H54 (cell line): Measurements from ENCODE around the gene METTL5.
"Not testable (repeated sequence)": the region's sequence is repeated elsewhere in the genome, so short reads cannot be mapped to it uniquely, and the experiment has no call there.

Experiments
- DNase-seq: peaks from one replicate; pipeline ENCODE4 v3.0.0; 2011; ENCODE audit warnings: low spot score, mixed read lengths; ENCODE audit not compliant: insufficient read length
- FAIRE-seq: peaks from 3 replicates; lab custom pipeline; 2011; peaks lifted over from hg19 to GRCh38; lab: Jason Lieb, UNC
- POLR2A ChIP-seq: IDR thresholded peaks from 2 replicates; pipeline ENCODE4 v1.6.1; 2011; ENCODE audit warnings: low read depth, mild to moderate bottlenecking, low read length

METTL5 gene

DNA sequence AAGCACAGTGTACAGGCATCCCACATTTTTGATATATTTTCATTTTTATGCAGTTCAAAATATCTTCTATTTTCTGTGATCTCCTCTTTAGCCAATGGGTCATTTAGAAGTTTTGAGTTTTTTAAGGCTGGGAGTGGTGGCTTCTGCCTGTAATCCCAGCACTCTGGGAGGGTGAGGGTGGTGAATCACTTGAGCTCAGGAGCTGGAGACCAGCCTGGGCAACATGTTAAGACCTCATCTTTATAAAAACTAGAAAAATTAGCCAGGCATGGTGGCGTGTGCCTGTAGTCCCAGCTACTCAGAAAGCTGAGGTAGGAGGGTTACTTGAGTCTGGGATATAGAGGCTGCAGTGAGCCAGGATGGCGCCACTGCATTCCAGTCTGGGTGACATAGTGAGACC lies 20.3 kb upstream of the METTL5 start:
- no peak for DNase-seq
- TF ChIP-seq POLR2A, result no peak
- FAIRE-seq, result no peak

DNA sequence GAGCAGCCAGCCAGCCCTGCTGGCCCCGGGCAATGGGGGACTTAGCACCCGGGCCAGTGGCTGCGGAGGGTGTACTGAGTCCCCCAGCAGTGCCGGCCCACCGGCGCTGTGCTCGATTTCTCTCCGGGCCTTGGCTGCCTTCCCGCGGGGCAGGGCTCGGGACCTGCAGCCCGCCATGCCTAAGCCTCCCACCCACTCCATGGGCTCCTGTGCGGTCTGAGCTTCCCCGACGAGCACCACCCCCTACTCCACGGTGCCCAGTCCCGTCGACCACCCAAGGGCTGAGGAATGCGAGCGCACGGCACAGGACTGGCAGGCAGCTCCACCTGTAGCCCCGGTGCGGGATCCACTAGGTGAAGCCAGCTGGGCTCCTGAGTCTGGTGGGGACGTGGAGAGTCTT lies 16.9 kb upstream of the METTL5 start:
- FAIRE-seq, DNase-seq: not testable (repeated sequence)

DNA sequence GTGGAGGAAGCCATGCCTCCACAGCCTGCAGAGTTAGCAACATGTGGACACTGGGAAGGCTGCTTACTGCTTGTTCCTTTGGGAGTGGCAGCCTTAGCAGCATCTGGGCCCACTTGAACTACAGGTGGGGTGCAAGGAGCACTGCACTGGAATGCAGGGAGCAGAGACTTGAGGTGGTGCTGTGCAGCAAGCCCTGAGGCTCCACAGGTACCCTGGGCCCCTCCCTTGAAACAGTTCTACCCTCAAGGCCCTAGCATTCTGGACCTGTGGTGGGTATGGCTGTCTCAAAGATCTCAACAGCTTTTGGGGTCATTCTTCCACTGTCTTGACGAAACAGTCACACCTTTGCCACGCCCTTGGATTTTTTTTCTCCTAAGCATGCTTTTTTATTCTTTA lies 16.0 kb upstream of the METTL5 start:
- no peak for TF ChIP-seq POLR2A
- DNase-seq, result no peak
- FAIRE-seq, result no peak

DNA sequence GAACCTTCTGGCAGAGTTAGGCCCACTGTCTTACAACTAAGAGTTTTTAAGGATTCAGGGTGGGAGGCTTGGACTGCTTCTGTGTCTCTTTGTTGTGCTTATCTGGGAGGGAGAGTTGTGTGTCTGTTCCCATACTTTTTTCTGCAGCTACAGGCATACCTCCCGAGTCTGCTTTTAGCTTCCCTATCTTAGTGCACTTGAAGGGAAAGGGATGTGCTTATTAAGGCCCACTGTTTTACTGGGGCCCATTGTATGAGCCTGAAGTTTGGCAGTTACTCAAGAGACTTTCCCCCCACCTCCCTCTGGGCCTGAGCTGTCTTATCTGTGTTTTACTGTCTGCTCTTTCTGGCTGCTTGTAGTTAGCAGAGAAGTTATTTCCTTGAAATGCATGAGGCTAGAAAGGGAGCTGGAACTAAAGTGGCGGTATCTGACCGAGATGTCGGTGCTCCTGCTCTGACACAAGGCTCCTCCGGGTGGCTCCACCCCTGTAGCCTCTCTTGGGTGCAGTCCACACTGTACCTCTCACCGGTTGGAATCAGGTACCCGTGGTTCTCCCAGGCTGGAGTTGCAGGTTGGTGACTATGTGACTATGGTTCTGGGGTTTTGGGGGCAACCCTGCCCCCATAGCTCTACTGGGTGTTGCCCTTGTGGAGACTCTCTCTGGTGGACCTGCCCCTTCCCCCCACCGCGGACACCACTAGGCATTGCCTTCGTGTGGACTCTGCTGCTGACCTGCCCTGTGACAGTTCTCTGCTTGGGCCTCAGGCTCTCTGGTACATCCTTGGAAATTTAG lies 15.4 kb upstream of the METTL5 start:
- DNase-seq (no peak), FAIRE-seq (no peak)
- no peak for TF ChIP-seq POLR2A

DNA sequence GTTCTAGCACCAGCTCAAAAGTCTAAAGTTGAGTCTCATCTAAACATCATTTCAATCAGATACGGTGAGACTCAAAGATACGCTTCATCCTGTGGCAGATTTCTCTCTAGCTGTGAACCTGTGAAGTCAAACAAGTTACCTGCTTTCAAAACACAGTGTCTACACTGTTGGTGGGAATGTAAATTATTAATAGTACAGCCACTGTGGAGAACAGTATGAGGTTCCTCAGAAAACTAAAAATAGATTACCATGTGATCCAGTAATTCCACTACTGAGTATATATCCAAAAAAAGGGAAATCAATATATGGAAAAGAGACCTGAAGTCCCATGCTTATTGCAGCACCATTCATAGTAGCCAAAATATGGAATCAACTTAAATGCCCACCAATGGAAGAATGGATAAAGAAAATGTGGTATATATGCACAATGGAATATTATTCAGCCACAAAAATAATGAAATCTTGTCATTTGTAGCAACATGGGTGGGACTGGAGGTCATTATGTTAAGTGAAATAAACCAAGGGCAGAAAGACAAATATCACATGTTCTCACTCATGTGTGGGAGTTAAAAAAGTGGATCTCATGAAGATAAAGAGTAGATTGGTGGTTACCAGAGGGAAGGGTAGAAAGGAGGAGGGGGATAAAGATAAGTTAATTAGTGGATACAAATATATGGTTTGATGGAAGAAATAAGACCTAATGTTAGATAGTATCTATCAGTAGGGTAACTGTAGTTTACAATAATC lies 14.2 kb upstream of the METTL5 start:
- no peak for DNase-seq
- no peak for FAIRE-seq
- no peak for TF ChIP-seq POLR2A

DNA sequence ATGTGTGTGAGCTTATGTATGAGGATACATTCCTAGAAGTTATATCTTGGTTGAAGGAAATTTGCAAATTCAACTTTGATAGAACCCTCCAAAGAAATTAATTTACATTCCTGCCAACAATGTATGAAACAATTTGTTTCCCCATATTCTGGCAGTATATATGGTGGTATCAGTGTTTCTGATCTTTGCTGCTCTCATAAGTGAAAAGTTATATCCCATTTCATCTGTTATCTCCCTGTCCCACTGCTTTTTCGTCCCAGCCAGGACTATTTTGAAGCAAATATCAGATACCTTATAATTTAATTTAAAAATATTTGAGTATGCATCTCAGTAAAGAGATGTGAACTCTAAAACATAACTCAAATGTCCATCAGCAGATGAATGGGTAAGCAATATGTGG lies 9.7 kb upstream of the METTL5 start:
- DNase-seq (no peak), FAIRE-seq (no peak)
- no peak for TF ChIP-seq POLR2A

DNA sequence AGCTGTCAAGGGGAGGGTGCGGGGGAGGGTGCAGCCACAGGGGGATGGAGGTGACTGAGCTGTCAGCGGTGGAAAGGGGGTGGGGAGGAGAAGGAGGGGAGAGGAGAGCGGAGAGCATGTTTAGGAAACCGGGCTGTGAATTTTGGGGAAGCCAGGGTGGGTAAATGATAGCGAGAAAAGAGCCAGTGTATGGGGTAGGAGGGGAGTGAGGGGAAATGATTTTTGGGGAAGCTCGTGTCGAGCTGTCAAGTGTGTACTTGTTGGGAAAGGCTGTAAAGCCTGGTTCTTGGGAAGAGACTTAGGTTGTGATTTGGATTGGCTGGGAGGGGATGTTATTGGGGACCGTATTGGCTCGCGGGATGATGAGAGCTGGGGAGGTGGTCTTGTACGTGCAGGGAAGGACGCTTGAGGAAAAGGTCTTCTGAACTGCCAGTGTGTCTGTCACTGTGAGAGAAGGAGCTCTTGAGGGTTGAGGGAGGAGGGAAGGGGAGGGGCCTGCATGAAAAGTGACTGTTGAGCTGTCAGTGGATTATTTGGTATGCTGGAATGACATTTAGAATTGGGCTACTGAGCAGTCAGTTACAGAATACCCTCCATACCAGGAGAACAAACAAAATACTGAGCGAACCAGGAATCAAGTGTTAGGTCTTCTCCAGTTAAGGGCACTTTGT lies 3.6 kb upstream of the METTL5 start:
- peak; percentile 81 for FAIRE-seq
- peak; percentile 45 for DNase-seq

DNA sequence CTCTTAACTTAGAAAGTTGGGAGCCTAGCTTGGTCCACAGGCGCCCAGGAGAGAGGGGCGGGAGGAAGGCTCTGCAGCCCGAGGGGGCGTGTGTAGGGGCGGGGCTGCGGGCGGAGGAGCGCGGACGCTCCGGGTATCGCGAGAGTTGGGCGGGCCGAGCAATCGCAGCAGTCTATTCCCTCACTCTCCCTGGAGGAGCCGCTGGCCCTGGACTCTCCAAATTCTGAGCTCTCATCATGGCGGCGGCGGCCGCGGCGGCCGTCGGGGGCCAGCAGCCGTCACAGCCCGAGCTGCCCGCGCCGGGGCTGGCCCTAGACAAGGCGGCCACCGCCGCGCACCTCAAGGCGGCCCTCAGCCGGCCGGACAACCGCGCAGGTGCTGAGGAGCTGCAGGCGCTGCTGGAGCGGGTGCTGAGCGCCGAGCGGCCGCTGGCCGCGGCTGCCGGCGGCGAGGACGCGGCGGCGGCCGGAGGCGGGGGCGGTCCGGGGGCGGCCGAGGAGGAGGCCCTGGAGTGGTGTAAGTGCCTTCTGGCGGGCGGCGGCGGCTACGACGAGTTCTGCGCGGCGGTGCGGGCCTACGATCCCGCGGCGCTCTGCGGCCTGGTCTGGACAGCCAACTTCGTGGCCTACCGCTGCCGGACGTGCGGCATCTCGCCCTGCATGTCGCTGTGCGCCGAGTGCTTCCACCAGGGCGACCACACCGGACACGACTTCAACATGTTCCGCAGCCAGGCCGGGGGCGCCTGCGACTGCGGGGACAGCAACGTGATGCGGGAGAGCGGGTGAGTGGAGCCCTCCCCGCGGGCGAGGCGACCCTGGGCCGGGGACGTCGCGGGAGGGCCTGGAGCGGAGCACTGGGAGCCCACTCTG lies 2.8 kb upstream of the METTL5 start, which contains the start of gene UBR3:
Gene UBR3 (plus strand): TSS at position 183 of the 869 bp plus-strand sequence. CDS start 54 bp downstream, at position 237.
- peak; percentile 89 for TF ChIP-seq POLR2A
- peak; percentile 57 for FAIRE-seq
- DNase-seq, result peak; percentile 97

More for the DNA sequence above, 3.6 kb upstream of the METTL5 start:
- no peak for TF ChIP-seq POLR2A

DNA sequence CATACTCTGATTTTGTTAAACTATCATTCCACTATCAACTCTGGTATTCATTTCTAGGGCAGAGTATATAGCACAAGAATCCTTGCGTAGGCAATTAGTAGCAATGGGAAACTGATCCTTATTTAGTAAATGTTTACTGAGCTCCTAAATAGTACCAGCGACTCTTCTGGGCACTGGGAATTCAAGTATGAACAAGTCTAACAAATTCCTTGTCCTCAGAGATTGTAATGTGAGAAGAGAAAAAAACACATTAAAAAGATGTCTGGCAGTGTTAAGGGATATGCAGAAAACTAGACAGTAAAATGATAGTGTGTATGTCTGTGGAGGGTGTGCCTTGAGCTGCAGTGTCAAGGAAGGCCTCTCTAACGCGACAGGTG lies 721 bp downstream of the METTL5 start:
- DNase-seq (no peak), FAIRE-seq (no peak)
- no peak for TF ChIP-seq POLR2A

DNA sequence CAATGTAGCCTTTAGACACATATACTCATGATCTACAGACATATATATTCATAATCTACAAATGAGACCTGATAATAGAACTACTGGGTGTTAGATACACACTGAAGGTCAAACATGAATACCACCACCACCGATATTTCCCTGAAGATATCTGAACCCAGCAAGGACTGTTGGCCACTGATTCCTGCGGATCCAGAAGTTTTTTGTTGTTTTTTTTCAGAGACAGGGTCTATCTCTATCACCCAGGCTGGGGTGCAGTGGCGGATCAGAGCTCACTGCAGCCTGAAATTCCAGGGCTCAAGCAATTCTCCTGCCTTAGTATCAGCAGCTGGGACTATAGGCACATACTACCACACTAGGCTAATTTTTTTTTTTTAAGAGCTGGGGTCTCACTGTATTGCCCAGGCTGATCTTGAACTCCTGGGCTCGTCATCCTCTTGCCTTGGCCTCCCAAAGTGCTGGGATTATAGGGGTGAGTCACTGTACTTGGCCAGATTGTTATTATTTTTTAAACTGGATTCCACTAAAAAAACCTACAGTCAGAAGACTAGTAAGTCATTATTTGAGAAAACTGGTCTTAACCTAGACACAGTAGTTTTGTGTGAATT lies 1.8 kb downstream of the METTL5 start:
- TF ChIP-seq POLR2A, result no peak
- FAIRE-seq (no peak), DNase-seq (no peak)

DNA sequence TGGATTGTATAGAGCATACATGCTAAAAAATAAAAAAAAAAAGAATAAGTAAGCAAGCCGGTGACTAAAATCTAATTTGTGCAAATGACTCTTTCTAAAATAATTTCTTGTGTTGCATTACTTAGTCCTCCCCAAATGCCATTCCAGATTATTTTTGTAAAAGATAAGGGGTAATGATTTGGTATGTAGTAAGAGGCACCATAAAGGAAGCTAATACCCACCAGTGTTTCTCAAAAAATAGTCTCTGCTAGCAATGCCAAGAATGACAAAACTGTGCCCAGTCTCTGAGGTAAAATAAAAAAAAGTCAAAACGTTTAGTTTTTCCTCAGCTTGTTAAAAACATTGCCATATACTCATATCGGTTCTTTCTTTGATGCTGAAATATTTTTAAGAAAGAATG lies 2.7 kb downstream of the METTL5 start:
- FAIRE-seq, result no peak

DNA sequence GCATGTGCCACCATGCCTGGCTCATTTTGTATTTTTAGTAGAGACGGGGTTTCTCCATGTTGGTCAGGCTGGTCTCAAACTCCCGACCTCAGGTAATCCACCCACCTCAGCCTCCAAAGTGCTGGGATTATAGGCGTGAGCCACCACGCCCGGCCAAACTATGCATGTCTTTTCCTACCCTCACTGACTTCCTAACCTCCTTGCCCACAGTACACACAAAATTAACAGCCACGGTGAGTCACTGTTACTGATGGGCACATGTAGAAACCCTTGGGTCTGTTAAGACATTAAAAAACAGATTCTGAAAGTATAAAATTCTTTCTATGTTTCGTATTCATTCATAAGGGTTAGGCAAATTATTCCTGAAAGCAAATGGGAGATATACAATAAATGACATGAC lies 4.6 kb downstream of the METTL5 start:
- DNase-seq, result peak; percentile 35
- peak; percentile 78 for FAIRE-seq

More for the DNA sequence above, 2.7 kb downstream of the METTL5 start:
- no peak for DNase-seq
- no peak for TF ChIP-seq POLR2A

DNA sequence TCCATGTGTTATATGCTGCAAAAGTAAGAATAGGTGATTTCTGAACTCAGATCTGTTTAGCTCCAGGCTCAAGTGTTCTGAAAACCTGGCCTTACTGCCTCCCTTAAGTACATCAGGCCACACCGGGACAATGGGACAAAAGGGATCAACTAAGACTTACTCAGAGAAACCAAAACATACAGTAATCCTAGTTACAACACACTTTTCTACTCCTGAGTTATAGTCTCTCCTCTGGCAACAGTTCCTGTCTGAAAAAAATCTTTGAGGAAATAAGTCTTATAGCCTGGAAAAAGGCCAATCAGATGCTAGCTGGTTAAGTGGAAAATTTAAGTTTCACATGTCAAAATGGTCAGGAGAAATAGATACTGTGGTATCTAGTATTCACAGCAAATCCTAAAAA lies 5.6 kb downstream of the METTL5 start:
- no peak for TF ChIP-seq POLR2A
- FAIRE-seq (peak; percentile 78), DNase-seq (no peak)

DNA sequence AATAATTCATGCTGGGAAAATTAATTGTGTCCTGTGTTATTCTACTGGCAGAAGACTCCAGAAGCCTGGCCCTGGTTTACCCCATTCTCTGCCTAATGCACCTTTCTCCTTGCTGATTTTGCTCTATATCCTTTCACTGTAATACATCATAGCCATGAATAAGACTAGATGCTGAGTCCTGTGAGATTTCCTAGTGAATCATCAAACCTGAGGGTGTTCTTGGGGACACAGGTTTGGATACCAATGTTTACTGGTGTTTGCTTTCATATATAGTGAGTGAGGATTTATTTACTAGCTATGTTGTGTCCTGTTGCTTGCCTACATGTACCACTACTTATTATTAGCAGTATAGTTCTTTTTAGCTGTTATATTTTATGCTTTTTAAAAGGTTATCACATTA lies 6.5 kb downstream of the METTL5 start:
- DNase-seq (no peak), FAIRE-seq (peak; percentile 84)
- no peak for TF ChIP-seq POLR2A

DNA sequence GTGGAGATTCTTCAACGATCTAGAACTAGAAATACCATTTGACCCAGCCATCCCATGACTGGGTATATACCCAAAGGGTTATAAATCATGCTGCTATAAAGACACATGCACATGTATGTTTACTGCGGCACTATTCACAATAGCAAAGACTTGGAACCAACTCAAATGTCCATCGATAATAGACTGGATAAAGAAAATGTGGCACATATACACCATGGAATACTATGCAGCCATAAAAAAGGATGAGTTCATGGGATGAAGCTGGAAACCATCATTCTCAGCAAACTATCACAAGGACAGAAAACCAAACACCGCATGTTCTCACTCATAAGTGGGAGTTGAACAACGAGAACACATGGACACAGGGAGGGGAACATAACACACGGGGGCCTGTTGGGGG lies 7.3 kb downstream of the METTL5 start:
- not testable (repeated sequence) for FAIRE-seq, DNase-seq

DNA sequence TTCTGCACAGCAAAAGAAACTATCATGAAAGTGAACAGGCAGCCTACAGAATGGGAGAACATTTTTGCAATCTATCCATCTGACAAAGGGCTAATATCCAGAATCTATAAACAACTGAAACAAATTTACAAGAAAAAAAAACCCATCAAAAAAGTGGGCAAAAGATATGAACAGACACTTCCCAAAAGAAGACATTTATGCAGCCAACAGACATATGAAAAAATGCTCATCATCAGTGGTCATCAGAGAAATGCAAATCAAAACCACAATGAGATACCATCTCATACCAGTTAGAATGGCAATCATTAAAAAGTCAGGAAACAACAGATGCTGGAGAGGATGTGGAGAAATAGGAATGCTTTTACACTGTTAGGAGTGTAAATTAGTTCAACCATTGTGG lies 7.7 kb downstream of the METTL5 start:
- not testable (repeated sequence) for DNase-seq, FAIRE-seq
